ENCODE measurements around the gene THSD4.
A peak's percentile ranks its signal among the peaks of the same experiment; 100 is the strongest.
"Not testable (repeated sequence)": the region's sequence is repeated elsewhere in the genome, so short reads cannot be mapped to it uniquely, and the experiment has no call there.

Gene THSD4

GRCh38 chr15:71723344-71723743 lies 608.1 kb downstream of the THSD4 start:
- no peak overlapping the region for H3K27ac ChIP-seq
- no peak for TF ChIP-seq CTCF (IDR thresholded peaks at IDR 0.05; ENCODE audit: low read depth, low read length)
- H3K4me3 ChIP-seq (ENCODE audit: low read depth, low read length), result no peak overlapping the region
- no peak for DNase-seq
- H3K9me3 ChIP-seq (ENCODE audit: severe bottlenecking), result no peaks in the 10 kb centered on the region
- H3K36me3 ChIP-seq, result no peaks in the 10 kb centered on the region
- no peaks in the 10 kb centered on the region for H3K27me3 ChIP-seq (ENCODE audit: insufficient read depth, low read depth, severe bottlenecking)

GRCh38 chr15:71725207-71725955 lies 610.1 kb downstream of the THSD4 start:
- DNase-seq; H3K9me3 ChIP-seq (ENCODE audit: severe bottlenecking); H3K27ac ChIP-seq; H3K4me3 ChIP-seq (ENCODE audit: low read depth, low read length); H3K36me3 ChIP-seq; H3K27me3 ChIP-seq (ENCODE audit: insufficient read depth, low read depth, severe bottlenecking): not testable (repeated sequence)

GRCh38 chr15:71728881-71729280 lies 613.6 kb downstream of the THSD4 start:
- H3K36me3 ChIP-seq, result no peaks in the 10 kb centered on the region
- no peak overlapping the region for H3K27ac ChIP-seq
- H3K27me3 ChIP-seq (ENCODE audit: insufficient read depth, low read depth, severe bottlenecking), result no peaks in the 10 kb centered on the region
- no peak overlapping the region for H3K4me3 ChIP-seq (ENCODE audit: low read depth, low read length)
- DNase-seq, result no peak
- no peak for TF ChIP-seq CTCF (IDR thresholded peaks at IDR 0.05; ENCODE audit: low read depth, low read length)
- no peaks in the 10 kb centered on the region for H3K9me3 ChIP-seq (ENCODE audit: severe bottlenecking)

GRCh38 chr15:71729319-71729718 lies 614.0 kb downstream of the THSD4 start:
- Histone ChIP-seq H3K4me3 (ENCODE audit: low read depth, low read length) (no peak overlapping the region), H3K27ac (no peak overlapping the region), H3K36me3 (no peaks in the 10 kb centered on the region), H3K27me3 (ENCODE audit: insufficient read depth, low read depth, severe bottlenecking) (no peaks in the 10 kb centered on the region), H3K9me3 (ENCODE audit: severe bottlenecking) (no peaks in the 10 kb centered on the region)
- no peak for DNase-seq
- TF ChIP-seq CTCF (IDR thresholded peaks at IDR 0.05; ENCODE audit: low read depth, low read length), result no peak

GRCh38 chr15:71730277-71731144 lies 615.2 kb downstream of the THSD4 start:
- TF ChIP-seq CTCF (IDR thresholded peaks at IDR 0.05; ENCODE audit: low read depth, low read length), result peak; percentile 77
- no peaks in the 10 kb centered on the region for H3K36me3 ChIP-seq
- no peaks in the 10 kb centered on the region for H3K9me3 ChIP-seq (ENCODE audit: severe bottlenecking)
- no peak overlapping the region for H3K27ac ChIP-seq
- H3K27me3 ChIP-seq (ENCODE audit: insufficient read depth, low read depth, severe bottlenecking), result no peaks in the 10 kb centered on the region
- DNase-seq, result peak; percentile 58
- no peak overlapping the region for H3K4me3 ChIP-seq (ENCODE audit: low read depth, low read length)

GRCh38 chr15:71732636-71733035 lies 617.4 kb downstream of the THSD4 start:
- no peak overlapping the region for H3K4me3 ChIP-seq (ENCODE audit: low read depth, low read length)
- no peaks in the 10 kb centered on the region for H3K9me3 ChIP-seq (ENCODE audit: severe bottlenecking)
- no peaks in the 10 kb centered on the region for H3K36me3 ChIP-seq
- no peaks in the 10 kb centered on the region for H3K27me3 ChIP-seq (ENCODE audit: insufficient read depth, low read depth, severe bottlenecking)
- DNase-seq, result no peak
- no peak overlapping the region for H3K27ac ChIP-seq
- no peak for TF ChIP-seq CTCF (IDR thresholded peaks at IDR 0.05; ENCODE audit: low read depth, low read length)
